Prostate gland (tissue), 2 donors: ENCODE measurements around the gene FAM177A1.

Source experiments
- POLR2A ChIP-seq: fragments of 450-650 bp; IDR thresholded peaks from one replicate; pipeline ENCODE4 v1.6.1; 2016; ENCODE audit warnings: antibody characterized with exemption, mild to moderate bottlenecking
- TF ChIP-seq, protein P1 (sequence below), 4 experiments: fragments of 200-600 bp in 2 of 4; fragments of 450-650 bp in 2 of 4; sonication (generic) in 2 of 4; IDR thresholded peaks; 1 replicate in 3 of 4; 2 replicates in 1 of 4; pipeline ENCODE4 v1.5.1; 2016 to 2019; ENCODE audit warnings: antibody characterized with exemption in 4 of 4, mild to moderate bottlenecking in 2 of 4, moderate library complexity in 2 of 4

DNA sequence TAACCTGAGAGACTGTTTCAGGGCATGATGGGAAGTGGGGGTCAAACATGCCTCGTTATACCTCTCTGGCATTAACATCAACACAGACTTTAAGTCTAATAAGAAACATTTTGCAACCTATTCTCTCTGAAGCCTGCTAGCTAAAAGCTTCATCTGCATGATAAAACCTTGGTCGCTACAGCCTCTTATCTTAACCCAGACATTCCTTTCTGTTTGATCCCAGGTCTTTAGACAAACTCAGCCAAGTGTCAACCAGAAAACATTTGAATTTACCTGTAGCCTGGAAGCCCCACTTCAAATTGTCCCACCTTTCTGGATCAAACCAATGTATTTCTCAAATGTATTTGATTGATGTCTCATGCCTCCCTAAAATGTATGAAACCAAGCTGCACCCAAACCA, 66.6 kb downstream of the FAM177A1 start:
- TF ChIP-seq, protein P1, sequence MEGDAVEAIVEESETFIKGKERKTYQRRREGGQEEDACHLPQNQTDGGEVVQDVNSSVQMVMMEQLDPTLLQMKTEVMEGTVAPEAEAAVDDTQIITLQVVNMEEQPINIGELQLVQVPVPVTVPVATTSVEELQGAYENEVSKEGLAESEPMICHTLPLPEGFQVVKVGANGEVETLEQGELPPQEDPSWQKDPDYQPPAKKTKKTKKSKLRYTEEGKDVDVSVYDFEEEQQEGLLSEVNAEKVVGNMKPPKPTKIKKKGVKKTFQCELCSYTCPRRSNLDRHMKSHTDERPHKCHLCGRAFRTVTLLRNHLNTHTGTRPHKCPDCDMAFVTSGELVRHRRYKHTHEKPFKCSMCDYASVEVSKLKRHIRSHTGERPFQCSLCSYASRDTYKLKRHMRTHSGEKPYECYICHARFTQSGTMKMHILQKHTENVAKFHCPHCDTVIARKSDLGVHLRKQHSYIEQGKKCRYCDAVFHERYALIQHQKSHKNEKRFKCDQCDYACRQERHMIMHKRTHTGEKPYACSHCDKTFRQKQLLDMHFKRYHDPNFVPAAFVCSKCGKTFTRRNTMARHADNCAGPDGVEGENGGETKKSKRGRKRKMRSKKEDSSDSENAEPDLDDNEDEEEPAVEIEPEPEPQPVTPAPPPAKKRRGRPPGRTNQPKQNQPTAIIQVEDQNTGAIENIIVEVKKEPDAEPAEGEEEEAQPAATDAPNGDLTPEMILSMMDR (IDR thresholded peaks at IDR 0.05) = no peak
- TF ChIP-seq POLR2A = no peak
